ENCODE data around the gene GPRASP1.

- TF ChIP-seq EZH2phosphoT487 (IDR thresholded peaks at IDR 0.05; ENCODE audit: low read length) (no peak), CTCF (IDR thresholded peaks at IDR 0.05; ENCODE audit: low read length) (no peak), EZH2 (optimal IDR thresholded peaks at IDR 0.05; ENCODE audit: low read depth, low read length) (no peak)
Observed at GRCh38 chrX:102650903-102651241, 411 bp upstream of the GPRASP1 start.
